CD4-positive, alpha-beta T cell treated with Interleukin-6 at 100 ng/mL for 8 hours (primary cell): ENCODE measurements around the gene RNF217.
"Not testable (repeated sequence)": the region's sequence is repeated elsewhere in the genome, so short reads cannot be mapped to it uniquely, and the experiment has no call there.

Experiments used
- DNase-seq: peaks from one replicate; pipeline ENCODE4 v3.0.0-alpha.2; 2020; ENCODE audit warnings: mixed read lengths, low spot score

RNF217 gene

DNA sequence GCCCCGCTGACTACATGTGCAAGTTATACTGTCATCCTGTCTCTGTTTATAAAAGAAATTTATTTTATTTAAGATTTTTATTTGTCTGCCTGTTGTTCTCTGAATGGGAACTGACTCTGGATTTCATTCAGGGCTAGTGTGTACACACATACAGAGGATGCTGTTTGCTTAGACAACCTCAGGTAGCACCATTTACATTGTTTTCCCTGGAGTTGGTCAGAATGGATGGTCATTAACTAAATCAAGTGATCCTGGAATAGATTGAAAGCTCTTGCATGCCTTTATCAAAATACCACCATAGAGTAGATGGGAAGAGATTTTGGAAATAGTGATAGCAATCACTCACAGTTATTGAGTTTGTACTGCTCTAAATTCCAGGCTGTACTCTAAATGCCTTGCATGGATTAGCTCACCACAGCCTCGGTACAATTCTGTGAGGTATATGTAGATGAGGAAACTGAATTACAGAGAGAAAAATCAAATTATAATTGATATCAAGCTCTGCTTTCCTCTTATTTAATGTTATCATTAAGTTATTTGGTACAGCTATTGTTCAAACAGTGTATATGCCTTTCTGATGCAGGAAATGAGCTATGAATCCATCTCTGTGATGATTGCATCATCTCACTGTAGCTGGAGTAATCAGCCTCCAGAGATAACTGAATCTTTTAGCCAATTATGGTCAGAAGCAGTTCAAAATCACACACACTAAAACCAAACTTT is 51.9 kb downstream of the RNF217 start:
- no peak for DNase-seq

- DNase-seq: no peak
Observed at GRCh38 chr6:125014661-125014957, 52.4 kb downstream of the RNF217 start.

GRCh38 chr6:125015152-125015551 is 52.9 kb downstream of the RNF217 start:
- DNase-seq: no peak

- no peak for DNase-seq
Observed at GRCh38 chr6:125018136-125018535, 55.9 kb downstream of the RNF217 start.

- DNase-seq: no peak
Observed at GRCh38 chr6:125019281-125019680, 57.0 kb downstream of the RNF217 start.

DNA sequence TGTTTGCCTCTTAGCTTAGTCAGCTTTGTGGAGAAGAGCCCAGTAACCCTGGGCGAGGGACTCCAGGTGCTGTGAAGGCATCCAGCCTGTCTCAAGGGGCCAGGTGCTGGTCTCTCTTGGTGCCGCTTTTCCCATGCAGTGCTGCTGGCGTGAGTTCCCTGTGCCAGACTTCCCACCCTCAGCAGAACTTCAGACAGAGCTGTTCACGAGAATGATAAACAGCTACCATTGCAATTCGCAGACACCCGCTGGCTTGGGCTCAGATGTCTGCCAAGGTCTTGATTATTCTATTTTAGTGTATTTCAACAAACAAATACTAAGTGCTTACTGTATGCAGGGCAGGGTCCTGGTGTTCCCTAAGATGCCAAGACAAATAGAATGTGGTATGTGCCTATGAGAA is 57.7 kb downstream of the RNF217 start:
- DNase-seq: no peak

- no peak for DNase-seq
Observed at GRCh38 chr6:125020385-125020784, 58.1 kb downstream of the RNF217 start.

GRCh38 chr6:125022391-125022989 is 60.3 kb downstream of the RNF217 start:
- no peak for DNase-seq

- no peak for DNase-seq
Observed at GRCh38 chr6:125025164-125025854, 63.1 kb downstream of the RNF217 start.

DNA sequence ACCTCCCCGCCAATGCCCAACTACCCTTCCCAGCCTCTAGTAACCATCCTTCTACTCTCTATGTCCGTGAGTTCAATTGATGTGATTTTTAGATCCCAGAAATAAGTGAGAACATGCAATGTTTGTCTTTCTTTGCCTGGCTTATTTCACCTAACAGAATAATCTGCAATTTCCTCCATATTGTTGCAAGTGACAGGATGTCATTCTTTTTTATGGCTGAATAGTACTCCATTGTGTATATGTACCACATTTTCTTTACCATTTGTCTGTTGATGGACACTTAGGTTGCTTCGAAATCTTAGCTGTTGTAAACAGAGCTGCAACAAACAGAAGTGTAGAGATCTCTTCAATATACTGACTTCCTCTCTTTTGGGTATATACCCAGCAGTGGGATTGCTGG is 65.0 kb downstream of the RNF217 start:
- no peak for DNase-seq

DNA sequence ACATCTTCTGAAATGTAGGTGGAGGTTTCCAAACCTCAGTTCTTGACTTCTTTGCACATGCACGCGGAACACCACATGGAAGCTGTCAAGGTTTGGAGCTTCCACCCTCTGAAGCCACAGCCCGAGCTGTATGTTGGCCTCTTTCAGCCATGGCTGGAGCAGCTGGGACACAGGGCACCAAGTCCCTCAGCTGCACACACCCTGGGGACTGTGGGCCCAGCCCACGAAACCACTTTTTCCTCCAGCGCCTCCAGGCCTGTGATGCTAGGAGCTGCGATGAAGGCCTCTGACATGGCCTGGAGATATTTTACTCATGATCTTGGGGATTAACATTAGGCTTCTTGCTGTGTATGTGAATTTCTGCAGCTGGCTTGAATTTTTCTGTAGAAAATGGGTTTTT is 68.7 kb downstream of the RNF217 start:
- DNase-seq: no peak

DNA sequence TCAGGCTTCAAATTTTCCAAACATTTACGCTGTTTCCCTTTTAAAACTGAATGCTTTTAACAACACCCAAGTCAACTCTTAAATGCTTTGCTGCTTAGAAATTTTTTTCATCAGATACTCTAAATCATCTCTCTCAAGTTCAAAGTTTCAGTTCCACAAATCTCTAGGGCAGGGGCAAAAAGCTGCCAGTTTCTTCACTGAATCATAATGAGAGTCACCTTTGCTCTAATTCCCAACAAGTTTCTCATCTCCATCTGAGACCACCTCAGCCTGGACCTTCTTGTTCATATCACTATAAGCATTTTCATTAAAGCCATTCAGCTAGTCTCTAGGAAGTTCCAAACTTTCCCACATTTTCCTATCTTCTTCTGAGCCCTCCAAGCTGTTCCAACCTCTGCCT is 69.1 kb downstream of the RNF217 start:
- DNase-seq: no peak

- not testable (repeated sequence) for DNase-seq
Observed at GRCh38 chr6:125034929-125035328, 72.7 kb downstream of the RNF217 start.

- not testable (repeated sequence) for DNase-seq
Observed at GRCh38 chr6:125036486-125036885, 74.2 kb downstream of the RNF217 start.

DNA sequence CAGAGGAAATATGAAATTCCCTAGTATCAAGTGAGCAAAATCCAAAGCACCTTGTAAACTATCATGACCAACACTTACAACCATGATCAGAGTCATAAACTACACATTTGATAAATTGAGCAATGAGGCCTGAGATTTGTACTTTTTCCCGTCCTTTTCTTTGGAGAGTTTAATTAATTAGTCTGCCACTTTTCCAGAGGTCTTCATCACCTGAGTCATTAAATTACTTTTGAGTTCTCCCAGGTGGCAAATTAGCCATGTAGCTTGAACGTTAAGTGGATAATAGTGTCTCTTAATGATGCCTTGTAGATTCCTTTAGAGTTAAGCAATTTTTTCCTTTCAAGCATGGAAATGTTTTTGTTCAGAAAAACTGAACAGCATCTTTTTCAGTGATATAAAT is 75.6 kb downstream of the RNF217 start:
- DNase-seq: no peak

DNA sequence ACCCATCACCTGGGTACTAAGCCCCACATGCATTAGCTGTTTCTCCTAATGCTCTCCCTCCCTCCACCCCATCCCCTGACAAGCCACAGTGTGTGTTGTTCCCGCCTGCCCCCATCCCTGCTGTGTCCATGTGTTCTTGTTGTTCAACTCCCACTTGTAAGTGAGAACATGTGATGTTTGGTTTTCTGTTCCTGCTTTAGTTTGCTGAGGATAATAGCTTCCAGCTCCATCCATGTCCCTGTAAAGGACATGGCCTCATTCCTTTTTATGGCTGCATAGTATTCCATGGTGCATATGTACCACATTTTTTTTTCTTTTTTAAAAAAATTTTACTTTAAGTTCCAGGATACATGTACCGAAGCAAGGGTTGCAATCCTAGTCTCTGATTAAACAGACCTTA is 76.7 kb downstream of the RNF217 start:
- DNase-seq: no peak

DNA sequence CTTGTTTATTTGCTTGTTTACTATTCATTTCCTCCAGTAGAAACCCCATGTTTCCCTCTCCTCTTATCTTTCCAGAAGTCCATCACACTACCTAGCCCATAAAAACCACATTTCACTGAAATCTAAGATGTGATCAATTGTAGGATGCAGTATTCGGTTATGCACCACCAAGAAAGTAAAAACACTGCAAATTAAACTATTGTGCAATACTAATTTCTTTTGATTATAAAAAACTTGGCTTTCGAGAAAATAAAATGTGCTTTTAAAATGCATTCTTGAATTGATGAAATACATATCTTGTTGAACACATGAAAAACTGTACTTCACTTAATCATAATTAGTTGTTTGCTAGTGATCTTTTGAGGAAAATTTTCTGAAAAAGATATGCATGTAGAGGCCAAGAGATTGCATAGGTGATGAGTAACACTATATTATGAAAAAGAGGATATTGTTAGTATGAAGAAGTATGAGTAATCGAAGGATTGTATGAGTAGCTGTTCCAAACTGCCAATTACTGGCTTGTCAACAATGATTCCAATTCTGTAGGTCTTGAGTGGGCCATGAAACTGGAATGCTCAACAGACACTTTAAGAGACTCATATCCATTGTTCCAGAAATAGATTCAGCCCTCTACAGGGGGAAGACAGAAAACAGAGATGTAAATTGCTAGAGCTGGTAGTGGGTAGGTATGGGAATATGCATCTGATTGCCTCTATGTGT is 79.7 kb downstream of the RNF217 start:
- no peak for DNase-seq

DNA sequence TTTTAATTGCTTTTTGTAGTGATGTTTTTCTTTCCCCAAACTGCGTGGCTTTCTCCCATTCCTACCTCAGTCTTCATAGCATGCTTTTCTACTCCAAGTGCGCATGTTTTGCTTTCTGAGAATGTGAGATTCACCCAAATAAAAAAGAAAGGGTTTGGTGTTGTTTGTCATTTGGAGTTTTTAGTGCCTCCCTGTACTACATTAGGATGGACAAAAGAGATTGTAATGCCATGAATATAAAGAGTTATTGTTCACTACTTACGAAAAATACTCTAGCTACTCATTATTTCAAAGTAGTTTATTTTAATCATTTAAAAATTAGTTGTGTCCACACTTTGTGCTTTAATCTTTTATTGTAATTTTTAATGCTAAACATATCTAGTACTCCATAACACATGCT is 81.8 kb downstream of the RNF217 start:
- no peak for DNase-seq

- DNase-seq: no peak
Observed at GRCh38 chr6:125044667-125045066, 82.4 kb downstream of the RNF217 start.

DNA sequence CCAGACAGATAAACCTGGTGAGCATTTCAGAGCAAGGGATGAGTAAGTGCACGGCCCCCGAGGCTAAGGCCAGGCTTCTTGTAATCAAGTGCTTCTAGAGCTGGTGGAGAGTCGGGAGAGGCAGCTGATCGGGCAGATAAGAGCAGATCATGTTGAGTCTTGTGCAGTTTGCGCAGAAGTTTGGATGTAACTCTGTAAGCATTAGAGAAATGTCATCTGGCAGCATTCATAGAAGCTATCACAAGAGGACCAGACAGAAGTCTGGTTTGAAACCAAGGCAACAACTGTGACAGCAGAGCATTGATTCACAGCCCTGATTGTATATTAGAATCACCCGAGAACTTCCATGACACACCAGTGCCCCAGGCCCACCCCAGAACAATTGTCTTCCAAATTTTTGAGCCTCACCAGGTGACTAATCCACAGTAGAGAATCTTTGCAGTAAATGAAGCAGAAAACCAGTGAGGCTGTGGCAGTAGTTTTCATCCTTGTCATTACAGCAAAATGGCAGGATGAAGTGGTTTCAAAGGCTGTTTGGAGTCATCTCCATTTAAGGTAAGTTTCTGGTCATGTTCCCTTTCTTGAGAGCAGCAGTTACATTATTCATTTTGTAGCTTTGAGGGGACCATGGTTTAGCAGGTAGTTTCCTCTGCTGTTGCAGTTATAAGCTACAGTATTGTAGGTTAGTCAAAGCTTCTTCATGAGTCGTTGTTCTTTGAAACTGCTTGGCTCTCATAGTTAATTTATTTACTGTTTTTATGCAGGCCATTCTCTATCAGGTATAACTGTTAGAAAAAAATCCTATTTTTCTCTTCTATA is 84.1 kb downstream of the RNF217 start:
- no peak for DNase-seq

DNA sequence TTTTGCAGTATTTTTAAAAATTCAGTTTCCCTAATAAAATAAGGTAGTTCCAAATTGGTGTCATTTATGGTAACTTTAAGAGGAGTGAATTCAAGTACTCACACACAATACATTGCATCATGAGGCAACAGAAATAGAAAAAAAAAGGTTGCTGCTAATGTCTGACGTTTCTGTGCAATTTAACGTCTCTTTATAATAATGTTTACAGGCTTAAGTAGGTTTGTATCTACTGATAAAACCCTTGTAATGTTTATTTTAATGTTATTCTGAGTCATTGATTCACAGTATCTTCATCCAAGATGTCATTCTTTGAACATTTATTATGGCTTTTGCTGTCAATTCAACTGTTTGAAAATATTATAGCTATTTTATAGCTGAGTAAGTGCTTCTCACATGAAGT is 86.0 kb downstream of the RNF217 start:
- DNase-seq: no peak

- no peak for DNase-seq
Observed at GRCh38 chr6:125050663-125051318, 88.6 kb downstream of the RNF217 start.
